ENCODE data around the gene ALG9.

The ALG9 gene

DNA sequence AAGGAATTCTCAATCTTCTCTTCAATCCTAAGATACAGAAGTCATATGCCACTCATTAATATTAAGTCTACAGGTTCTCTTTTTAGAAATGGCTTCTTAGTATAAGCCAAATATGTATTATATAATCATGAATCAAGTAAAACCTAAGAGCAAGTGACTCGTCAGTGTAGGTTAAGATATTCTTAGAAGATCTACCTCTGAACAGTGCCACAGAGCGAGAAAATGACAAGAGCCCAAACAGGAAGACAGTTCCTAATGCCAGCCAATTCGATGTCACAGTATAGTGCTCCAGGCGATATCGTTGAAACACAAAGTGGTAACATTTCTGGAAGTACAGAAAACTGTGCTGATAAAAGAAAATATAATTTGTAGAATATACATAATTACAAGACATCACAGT is 33.3 kb downstream of the ALG9 start:
- Histone ChIP-seq H3K4me1 (ENCODE audit: control insufficient read depth in 1 of 2, insufficient read depth in 2 of 2, low read length in 2 of 2) (peaks cover 26 to 43% of the 10 kb centered on the region in 2 donors), H3K36me3 (ENCODE audit: control insufficient read depth in 1 of 2, insufficient read depth in 2 of 2, low read length in 2 of 2) (peaks cover 9 to 15% of the 10 kb centered on the region in 2 donors), H3K9me3 (ENCODE audit: control insufficient read depth in 1 of 2, low read length in 2 of 2) (no peaks in the 10 kb centered on the region)

DNA sequence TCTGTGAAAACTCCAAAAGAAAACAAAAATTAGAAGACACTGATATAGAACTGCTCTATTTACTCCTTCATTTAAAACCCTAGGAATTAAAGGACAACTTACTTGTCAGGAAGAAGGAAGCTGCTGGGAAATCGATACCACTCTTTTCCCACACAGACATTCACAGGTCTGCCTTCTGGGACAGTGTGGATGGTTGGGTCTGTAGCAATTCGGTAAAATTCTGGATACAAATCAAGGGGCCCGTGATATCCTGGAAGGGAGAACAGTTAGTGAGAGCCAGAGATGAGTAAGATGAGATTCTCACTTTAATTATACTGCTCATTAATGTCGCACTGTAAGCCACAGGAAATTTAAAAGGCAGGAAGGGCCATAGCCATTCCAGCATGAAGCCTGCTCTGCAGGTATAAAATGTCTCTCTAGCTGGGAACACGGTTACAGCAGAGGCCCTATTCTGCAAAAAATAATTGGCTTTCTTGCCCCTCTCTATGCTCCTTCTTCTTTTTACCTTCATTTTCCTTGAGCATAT is 34.0 kb downstream of the ALG9 start:
- Histone ChIP-seq H3K9me3 (ENCODE audit: control insufficient read depth in 1 of 2, low read length in 2 of 2) (no peaks in the 10 kb centered on the region), H3K4me1 (ENCODE audit: control insufficient read depth in 1 of 2, insufficient read depth in 2 of 2, low read length in 2 of 2) (peaks cover 26 to 43% of the 10 kb centered on the region in 2 donors), H3K4me3 (ENCODE audit: low read depth in 1 of 2, low read length in 2 of 2) (no peak overlapping the region), H3K36me3 (ENCODE audit: control insufficient read depth in 1 of 2, insufficient read depth in 2 of 2, low read length in 2 of 2) (peaks cover 9 to 15% of the 10 kb centered on the region in 2 donors), H3K27ac (ENCODE audit: low read depth, low read length) (no peak overlapping the region), H3K9ac (ENCODE audit: low read depth in 1 of 2, low read length in 2 of 2) (no peak overlapping the region), H3K27me3 (ENCODE audit: control insufficient read depth in 1 of 2, insufficient read depth in 2 of 2, low read length in 2 of 2) (no peaks in the 10 kb centered on the region)

More for the DNA sequence above, 33.3 kb downstream of the ALG9 start:
- H3K9ac ChIP-seq (ENCODE audit: low read depth in 1 of 2, low read length in 2 of 2) = no peak overlapping the region
- H3K4me3 ChIP-seq (ENCODE audit: low read depth in 1 of 2, low read length in 2 of 2) = no peak overlapping the region
- H3K27me3 ChIP-seq (ENCODE audit: control insufficient read depth in 1 of 2, insufficient read depth in 2 of 2, low read length in 2 of 2) = no peaks in the 10 kb centered on the region
- no peak overlapping the region for H3K27ac ChIP-seq (ENCODE audit: low read depth, low read length)

DNA sequence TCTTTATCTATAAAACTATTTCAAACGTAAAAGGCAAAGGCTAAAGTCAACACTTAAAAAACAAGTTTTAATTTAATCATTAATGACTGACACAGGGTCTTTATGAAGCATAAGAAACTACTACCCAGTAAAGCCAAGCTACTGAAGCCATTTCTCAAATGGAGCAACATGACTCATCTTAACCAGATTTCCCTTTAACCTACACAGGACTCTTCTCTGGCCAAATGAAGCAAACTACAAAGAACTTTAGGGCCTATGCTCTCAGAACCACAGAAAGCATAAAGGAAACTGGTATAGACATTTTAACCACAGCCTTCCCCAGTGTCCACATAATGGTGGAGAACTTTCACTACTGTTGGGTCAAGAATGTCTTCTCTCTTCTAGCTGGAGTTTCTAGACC is 34.7 kb downstream of the ALG9 start:
- peaks cover 26 to 43% of the 10 kb centered on the region in 2 donors for H3K4me1 ChIP-seq (ENCODE audit: control insufficient read depth in 1 of 2, insufficient read depth in 2 of 2, low read length in 2 of 2)
- H3K9ac ChIP-seq (ENCODE audit: low read depth in 1 of 2, low read length in 2 of 2) = no peak overlapping the region
- no peak overlapping the region for H3K27ac ChIP-seq (ENCODE audit: low read depth, low read length)
- H3K9me3 ChIP-seq (ENCODE audit: control insufficient read depth in 1 of 2, low read length in 2 of 2) = no peaks in the 10 kb centered on the region
- peaks cover 9 to 15% of the 10 kb centered on the region in 2 donors for H3K36me3 ChIP-seq (ENCODE audit: control insufficient read depth in 1 of 2, insufficient read depth in 2 of 2, low read length in 2 of 2)
- H3K27me3 ChIP-seq (ENCODE audit: control insufficient read depth in 1 of 2, insufficient read depth in 2 of 2, low read length in 2 of 2) = no peaks in the 10 kb centered on the region
- no peak overlapping the region for H3K4me3 ChIP-seq (ENCODE audit: low read depth in 1 of 2, low read length in 2 of 2)

DNA sequence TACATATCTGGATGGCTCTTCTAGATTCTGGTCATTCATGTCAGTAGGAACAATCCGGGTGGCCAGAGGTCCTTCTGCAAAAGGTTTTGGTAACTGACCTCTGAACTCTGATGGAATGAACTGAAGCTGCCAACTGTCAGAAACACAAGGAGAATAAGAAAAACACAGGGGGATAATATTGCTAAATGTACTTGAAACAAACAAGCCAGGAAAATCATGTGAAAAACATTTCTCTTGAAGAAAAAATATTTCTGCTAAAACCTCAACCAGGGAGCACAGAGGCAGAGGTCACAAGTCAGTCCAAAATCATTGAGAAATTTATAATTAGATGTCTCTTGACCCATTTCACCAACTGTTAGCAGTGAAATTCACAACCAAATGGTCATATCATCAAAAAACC is 35.2 kb downstream of the ALG9 start:
- Histone ChIP-seq H3K4me3 (ENCODE audit: low read depth in 1 of 2, low read length in 2 of 2) (no peak overlapping the region), H3K27ac (ENCODE audit: low read depth, low read length) (no peak overlapping the region), H3K36me3 (ENCODE audit: control insufficient read depth in 1 of 2, insufficient read depth in 2 of 2, low read length in 2 of 2) (peaks cover 9 to 18% of the 10 kb centered on the region in 2 donors), H3K9ac (ENCODE audit: low read depth in 1 of 2, low read length in 2 of 2) (no peak overlapping the region), H3K4me1 (ENCODE audit: control insufficient read depth in 1 of 2, insufficient read depth in 2 of 2, low read length in 2 of 2) (peaks cover 23 to 41% of the 10 kb centered on the region in 2 donors), H3K9me3 (ENCODE audit: control insufficient read depth in 1 of 2, low read length in 2 of 2) (no peaks in the 10 kb centered on the region), H3K27me3 (ENCODE audit: control insufficient read depth in 1 of 2, insufficient read depth in 2 of 2, low read length in 2 of 2) (no peaks in the 10 kb centered on the region)

DNA sequence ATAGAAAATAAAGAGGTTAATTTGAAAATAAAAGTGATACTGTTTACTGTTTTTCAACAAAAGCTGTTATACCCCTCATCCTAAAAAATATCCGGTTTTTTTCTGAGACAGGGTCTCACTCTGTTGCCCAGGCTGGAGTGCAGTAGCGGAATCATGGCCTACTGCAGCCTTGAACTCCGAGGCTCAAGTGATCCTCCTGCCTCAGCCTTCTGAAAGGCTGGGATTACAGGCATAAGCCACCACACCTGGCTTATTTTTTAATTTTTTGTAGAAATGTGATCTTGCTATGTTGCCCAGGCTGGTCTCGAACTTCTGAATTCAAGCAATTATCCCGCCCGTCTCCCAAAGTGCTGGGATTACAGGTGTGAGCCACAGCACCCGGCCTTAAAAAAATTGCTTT is 35.7 kb downstream of the ALG9 start:
- peaks cover 23 to 39% of the 10 kb centered on the region in 2 donors for H3K4me1 ChIP-seq (ENCODE audit: control insufficient read depth in 1 of 2, insufficient read depth in 2 of 2, low read length in 2 of 2)
- no peaks in the 10 kb centered on the region for H3K27me3 ChIP-seq (ENCODE audit: control insufficient read depth in 1 of 2, insufficient read depth in 2 of 2, low read length in 2 of 2)
- H3K36me3 ChIP-seq (ENCODE audit: control insufficient read depth in 1 of 2, insufficient read depth in 2 of 2, low read length in 2 of 2) = peaks cover 9 to 20% of the 10 kb centered on the region in 2 donors
- no peak overlapping the region for H3K27ac ChIP-seq (ENCODE audit: low read depth, low read length)
- H3K4me3 ChIP-seq (ENCODE audit: low read depth in 1 of 2, low read length in 2 of 2) = no peak overlapping the region
- H3K9ac ChIP-seq (ENCODE audit: low read depth in 1 of 2, low read length in 2 of 2) = no peak overlapping the region
- no peaks in the 10 kb centered on the region for H3K9me3 ChIP-seq (ENCODE audit: control insufficient read depth in 1 of 2, low read length in 2 of 2)

DNA sequence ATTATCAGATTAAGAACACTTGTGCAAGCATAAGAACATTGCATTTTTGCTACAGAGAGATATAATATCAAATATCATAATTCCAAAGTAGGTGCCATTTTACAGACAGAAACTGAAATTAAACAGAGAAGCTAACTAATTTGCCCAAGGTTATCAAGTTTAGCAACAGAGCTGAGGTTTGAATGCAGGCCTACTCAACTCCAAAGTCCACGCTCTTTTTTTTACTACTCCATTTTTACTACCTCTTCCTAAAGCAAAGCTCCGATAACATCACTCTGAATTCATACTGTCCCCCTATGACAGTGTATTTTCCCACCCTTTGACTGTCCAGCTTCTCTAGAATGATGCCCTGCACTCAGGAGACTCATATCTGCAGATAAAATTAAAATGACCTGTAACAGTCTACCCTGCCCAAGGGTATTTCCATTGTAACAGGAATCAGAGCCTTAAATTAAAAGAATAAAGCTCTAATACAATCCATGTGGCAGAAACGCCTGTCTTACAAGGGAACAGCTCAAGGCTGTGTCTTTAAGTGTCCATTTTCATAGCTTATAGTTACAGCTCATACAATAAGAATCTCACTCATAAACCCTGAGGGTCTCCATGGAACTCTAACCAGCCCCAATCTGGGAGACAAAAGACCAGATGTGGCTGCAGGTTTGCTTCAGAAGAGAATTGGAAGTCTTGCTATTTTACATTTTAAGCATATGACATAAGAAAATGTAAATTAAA is 36.8 kb downstream of the ALG9 start:
- Histone ChIP-seq H3K9ac (ENCODE audit: low read depth in 1 of 2, low read length in 2 of 2) (no peak overlapping the region), H3K27ac (ENCODE audit: low read depth, low read length) (no peak overlapping the region), H3K36me3 (ENCODE audit: control insufficient read depth in 1 of 2, insufficient read depth in 2 of 2, low read length in 2 of 2) (peaks cover 9 to 15% of the 10 kb centered on the region in 2 donors)

DNA sequence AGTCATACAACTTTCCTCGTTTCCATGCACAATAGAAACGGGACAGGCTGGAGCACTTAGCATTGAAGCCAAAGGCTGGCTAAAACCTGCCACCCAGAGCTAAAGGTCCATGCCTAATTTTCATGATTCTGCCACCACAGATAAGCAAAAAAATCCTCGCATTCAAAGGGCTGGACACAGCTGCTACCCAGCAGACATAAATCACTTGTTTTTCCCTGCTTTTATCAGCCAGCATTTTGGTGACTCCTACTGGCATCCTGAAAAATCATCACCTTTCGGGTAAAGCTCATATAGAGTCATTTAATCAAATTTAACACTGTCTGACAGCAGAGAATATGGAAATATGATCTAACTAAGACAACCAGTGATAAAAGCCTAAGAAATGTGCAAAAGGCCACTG is 37.9 kb downstream of the ALG9 start:
- Histone ChIP-seq H3K9me3 (ENCODE audit: control insufficient read depth in 1 of 2, low read length in 2 of 2) (no peaks in the 10 kb centered on the region), H3K27ac (ENCODE audit: low read depth, low read length) (no peak overlapping the region), H3K27me3 (ENCODE audit: control insufficient read depth in 1 of 2, insufficient read depth in 2 of 2, low read length in 2 of 2) (no peaks in the 10 kb centered on the region), H3K9ac (ENCODE audit: low read depth in 1 of 2, low read length in 2 of 2) (no peak overlapping the region), H3K36me3 (ENCODE audit: control insufficient read depth in 1 of 2, insufficient read depth in 2 of 2, low read length in 2 of 2) (peaks cover 9 to 15% of the 10 kb centered on the region in 2 donors), H3K4me3 (ENCODE audit: low read depth in 1 of 2, low read length in 2 of 2) (no peak overlapping the region), H3K4me1 (ENCODE audit: control insufficient read depth in 1 of 2, insufficient read depth in 2 of 2, low read length in 2 of 2) (peaks cover 23 to 39% of the 10 kb centered on the region in 2 donors)

More for the DNA sequence above, 36.8 kb downstream of the ALG9 start:
- H3K4me3 ChIP-seq (ENCODE audit: low read depth in 1 of 2, low read length in 2 of 2) = peak overlapping the region in 1 of 2 donors; percentile 38
- no peaks in the 10 kb centered on the region for H3K9me3 ChIP-seq (ENCODE audit: control insufficient read depth in 1 of 2, low read length in 2 of 2)
- H3K27me3 ChIP-seq (ENCODE audit: control insufficient read depth in 1 of 2, insufficient read depth in 2 of 2, low read length in 2 of 2) = no peaks in the 10 kb centered on the region
- H3K4me1 ChIP-seq (ENCODE audit: control insufficient read depth in 1 of 2, insufficient read depth in 2 of 2, low read length in 2 of 2) = peaks cover 23 to 39% of the 10 kb centered on the region in 2 donors

DNA sequence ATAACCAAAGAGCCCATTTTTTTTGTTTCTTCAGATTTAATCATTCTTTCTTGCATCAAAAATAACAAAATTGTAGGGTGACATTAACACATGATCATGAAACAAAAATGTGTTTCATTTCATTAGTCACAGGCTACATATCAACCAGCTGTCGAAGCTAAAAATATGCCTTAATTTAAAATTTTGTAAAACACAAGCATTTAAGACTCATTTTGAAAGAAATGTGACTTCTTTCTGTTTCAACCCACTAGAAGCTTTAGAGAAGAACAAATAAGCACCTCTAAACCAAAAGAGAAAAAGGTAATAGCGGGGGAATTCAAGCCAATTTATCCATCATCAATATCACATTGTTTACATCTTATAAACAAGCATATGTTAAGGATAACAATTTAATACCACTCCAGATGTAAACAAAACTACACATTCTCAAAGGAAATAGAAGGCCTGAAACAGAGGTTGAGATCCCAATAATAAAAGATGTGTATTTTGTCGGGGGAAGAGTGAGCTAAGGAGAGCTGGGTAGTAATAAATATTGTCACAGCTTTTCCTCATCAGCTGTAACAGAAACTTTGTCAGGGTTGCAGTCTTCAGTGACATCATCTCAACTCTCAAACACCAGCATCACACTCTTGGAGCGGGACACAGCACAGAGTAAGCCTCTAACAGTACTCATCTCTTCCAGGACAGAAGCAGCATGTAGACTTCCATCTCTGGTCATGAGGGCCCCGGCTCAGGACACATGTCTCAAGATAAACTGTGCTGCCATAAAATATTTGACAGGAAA is 42.0 kb downstream of the ALG9 start:
- Histone ChIP-seq H3K4me3 (ENCODE audit: low read depth in 1 of 2, low read length in 2 of 2) (no peak overlapping the region), H3K9ac (ENCODE audit: low read depth in 1 of 2, low read length in 2 of 2) (no peak overlapping the region), H3K27me3 (ENCODE audit: control insufficient read depth in 1 of 2, insufficient read depth in 2 of 2, low read length in 2 of 2) (no peaks in the 10 kb centered on the region), H3K4me1 (ENCODE audit: control insufficient read depth in 1 of 2, insufficient read depth in 2 of 2, low read length in 2 of 2) (peaks cover 5 to 11% of the 10 kb centered on the region in 2 donors), H3K27ac (ENCODE audit: low read depth, low read length) (no peak overlapping the region), H3K9me3 (ENCODE audit: control insufficient read depth in 1 of 2, low read length in 2 of 2) (no peaks in the 10 kb centered on the region), H3K36me3 (ENCODE audit: control insufficient read depth in 1 of 2, insufficient read depth in 2 of 2, low read length in 2 of 2) (peaks cover 0 to 4% of the 10 kb centered on the region in 2 donors)

DNA sequence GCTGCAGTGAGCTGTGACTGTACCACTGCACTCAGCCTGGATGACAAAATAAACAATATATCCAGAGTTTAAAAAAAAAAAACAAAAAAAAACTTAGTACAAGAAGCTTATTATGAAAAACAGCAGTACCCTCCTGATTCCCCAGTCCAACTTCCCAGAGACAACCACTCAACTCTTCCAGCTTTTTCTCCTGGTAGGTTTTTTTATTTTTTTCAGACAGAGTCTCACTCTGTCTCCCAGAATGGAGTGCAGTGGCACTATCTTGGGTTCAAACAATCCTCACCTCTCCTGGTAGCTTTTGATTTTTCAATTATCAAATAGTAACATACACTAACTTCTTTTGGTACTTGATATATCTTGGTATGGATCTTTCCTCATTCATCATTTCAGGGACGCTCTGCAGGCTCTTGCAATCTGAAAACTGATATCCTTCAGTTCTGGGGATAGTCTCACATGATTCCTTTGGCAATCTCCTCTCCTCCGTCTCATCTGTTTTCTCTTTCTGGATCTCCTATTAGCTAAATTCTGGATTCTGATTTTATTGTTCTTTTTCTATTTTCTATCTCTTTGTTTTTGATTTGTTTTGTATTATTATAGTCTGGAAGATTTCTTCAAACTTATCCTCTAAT is 44.9 kb downstream of the ALG9 start:
- H3K9me3 ChIP-seq (ENCODE audit: control insufficient read depth in 1 of 2, low read length in 2 of 2) = no peaks in the 10 kb centered on the region
- no peaks in the 10 kb centered on the region for H3K27me3 ChIP-seq (ENCODE audit: control insufficient read depth in 1 of 2, insufficient read depth in 2 of 2, low read length in 2 of 2)
- no peaks in the 10 kb centered on the region for H3K4me1 ChIP-seq (ENCODE audit: control insufficient read depth in 1 of 2, insufficient read depth in 2 of 2, low read length in 2 of 2)
- H3K27ac ChIP-seq (ENCODE audit: low read depth, low read length) = no peak overlapping the region
- peaks cover 0 to 4% of the 10 kb centered on the region in 2 donors for H3K36me3 ChIP-seq (ENCODE audit: control insufficient read depth in 1 of 2, insufficient read depth in 2 of 2, low read length in 2 of 2)
- no peak overlapping the region for H3K4me3 ChIP-seq (ENCODE audit: low read depth in 1 of 2, low read length in 2 of 2)
- H3K9ac ChIP-seq (ENCODE audit: low read depth in 1 of 2, low read length in 2 of 2) = no peak overlapping the region

DNA sequence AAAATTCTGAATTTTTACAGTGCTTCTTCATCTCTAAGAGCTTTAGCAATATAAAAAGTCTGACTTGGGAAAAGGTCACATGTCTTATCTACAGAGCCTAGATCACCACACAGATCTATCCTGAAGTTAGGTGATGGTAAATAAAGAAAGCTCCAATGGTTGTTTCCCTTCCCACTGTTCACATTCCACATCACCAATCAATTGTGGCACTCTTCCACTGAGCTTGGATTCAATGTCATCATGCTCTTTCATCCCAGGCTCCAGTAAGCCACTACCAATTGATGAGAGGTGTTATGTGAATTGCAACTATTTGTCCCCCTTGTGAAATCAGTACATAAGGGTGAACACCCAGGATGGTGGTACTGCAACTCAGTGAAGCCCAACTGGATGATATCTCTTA is 47.8 kb downstream of the ALG9 start:
- Histone ChIP-seq H3K4me1 (ENCODE audit: control insufficient read depth in 1 of 2, insufficient read depth in 2 of 2, low read length in 2 of 2) (no peaks in the 10 kb centered on the region), H3K9me3 (ENCODE audit: control insufficient read depth in 1 of 2, low read length in 2 of 2) (no peaks in the 10 kb centered on the region), H3K27ac (ENCODE audit: low read depth, low read length) (no peak overlapping the region), H3K9ac (ENCODE audit: low read depth in 1 of 2, low read length in 2 of 2) (no peak overlapping the region), H3K36me3 (ENCODE audit: control insufficient read depth in 1 of 2, insufficient read depth in 2 of 2, low read length in 2 of 2) (peaks cover 0 to 4% of the 10 kb centered on the region in 2 donors), H3K27me3 (ENCODE audit: control insufficient read depth in 1 of 2, insufficient read depth in 2 of 2, low read length in 2 of 2) (no peaks in the 10 kb centered on the region), H3K4me3 (ENCODE audit: low read depth in 1 of 2, low read length in 2 of 2) (no peak overlapping the region)

Measured in duodenal mucosa (tissue), 2 donors.